HG03469 (cell line): ENCODE measurements around the gene ZBTB33.

Experiments used
- ATAC-seq: cut with Tn5 transposase; IDR thresholded peaks from one replicate; pipeline ENCODE4 v1.9.1; 2021; ENCODE audit warnings: mild to moderate bottlenecking, moderate library complexity, moderate number of reproducible peaks; ENCODE audit not compliant: unreplicated experiment

The ZBTB33 gene

DNA sequence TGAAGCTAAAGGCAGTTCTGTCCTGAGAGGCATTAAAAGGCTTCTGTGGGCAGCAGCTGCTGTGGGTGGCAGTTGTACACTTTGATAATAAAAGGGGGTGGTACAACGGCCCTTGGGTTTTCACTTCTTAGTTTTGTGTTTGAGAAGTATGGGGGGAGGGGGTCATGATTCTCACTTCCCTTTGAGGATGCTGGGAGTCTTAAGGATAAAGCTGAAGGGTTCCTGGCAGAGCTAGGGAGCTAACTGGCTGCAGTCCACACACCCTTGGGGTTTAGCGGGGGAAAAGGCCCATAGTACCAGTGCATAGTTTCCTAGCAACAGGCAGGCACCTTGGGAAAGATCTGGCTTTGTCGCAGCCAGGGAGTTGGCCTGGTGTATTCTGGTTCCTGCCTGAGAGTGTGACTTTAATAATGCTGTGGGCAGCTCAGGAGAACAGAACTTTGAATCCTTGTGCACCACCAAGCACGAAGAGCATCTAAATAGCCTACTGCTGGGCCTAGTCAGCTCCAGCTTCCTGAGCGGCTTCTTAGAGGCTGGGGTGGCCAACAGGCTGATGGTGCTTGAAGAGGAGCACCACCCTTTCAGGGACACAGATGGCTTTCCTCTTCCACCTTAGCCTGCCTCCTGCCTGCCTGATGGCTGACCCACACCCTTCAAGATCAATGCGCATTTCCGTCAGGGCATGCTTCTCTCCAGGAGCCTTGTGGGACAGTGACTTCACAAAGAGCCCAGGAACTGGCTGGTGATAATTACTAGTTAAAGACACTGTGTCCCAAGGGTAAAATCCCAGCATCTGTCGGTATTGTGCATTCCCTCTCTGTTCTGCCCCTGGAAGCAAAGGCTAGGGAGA is 12.5 kb downstream of the ZBTB33 start:
- no peak for ATAC-seq

DNA sequence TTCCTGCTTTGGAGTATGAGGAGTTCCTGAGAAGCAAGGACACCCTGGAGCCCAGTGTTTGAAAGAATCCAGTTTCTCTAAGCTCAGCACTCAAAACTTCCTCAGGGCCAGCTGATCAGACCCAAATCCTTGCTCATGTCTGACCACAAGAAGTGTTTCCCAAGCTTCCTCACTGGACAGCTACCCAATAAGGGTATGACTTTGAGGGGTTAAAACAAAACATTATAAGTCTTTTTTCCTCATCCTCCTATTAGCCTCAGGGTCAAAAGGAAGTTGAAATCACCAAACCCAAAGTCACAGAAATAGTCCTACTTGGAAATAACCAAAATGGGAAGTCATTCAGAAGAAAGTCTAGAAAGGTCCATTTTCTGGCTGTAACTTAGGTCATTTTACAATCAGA is 13.7 kb downstream of the ZBTB33 start:
- no peak for ATAC-seq

DNA sequence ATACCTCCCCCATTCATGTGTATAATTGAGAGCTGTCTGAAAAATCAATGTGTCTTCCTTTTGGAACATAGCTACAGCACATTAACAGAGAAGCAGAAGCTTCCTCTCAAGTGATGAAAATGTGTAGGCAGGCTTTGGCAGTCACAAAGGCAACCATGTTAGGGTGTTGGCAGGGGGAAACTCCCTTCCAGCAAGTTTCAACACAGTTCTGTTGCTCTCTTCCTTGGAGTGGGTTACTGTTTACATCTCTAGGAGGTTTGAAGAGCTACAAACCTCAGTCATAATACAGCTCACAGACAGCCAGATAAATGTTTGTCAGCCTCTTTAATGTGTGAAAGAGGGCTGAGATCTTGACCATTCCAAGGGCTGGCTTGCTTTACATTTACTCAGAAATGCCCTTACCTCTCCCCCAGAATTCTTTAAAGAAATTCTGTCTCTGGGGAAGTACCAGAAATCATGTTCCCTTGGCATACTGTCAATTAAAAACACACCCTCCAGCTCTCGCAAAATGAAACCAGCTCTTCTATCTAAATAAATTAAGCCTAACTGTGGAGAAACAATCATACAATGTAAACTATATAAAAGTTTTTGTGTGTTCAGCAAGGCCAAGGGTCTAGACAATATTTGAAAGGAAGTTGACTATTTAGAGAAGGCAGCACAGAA is 18.9 kb downstream of the ZBTB33 start:
- no peak for ATAC-seq

DNA sequence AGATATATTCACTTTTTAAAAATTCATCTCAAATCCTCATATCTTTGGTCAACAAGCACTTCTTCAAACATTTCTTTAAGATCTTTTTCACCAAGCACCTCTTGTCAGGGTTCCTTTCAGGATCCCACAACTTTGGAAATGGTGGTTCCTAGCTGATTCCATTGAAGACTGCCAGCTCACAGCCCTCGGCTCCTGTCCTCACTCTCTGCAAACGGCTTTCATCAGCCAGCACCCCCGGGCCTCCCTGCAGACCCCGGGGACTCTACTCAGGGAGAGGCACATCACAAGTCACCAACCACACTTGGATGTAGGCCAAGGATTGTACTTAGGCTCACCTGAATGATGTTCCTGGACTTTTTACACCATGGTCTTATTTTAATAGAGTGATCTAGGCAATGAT is 20.0 kb downstream of the ZBTB33 start:
- ATAC-seq, result no peak

DNA sequence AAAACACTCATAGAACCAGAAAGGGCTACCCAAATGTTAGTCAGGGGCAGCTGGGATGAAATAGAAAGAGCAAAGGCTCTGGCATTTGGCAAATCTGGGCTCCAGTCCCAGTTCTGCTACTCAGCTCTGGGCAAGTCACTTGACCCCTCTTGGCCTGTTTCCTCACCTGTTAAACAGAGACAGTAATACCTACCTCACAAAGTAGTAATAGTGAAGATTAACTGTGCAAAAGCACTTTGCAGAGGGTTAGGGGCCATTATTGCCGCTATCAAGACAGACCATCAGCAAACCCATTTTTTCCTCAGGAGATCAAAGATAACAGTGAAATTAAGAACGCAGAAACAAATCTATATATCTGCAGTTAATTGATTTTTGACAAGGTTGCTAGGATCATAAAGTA is 20.6 kb downstream of the ZBTB33 start:
- ATAC-seq, result no peak

DNA sequence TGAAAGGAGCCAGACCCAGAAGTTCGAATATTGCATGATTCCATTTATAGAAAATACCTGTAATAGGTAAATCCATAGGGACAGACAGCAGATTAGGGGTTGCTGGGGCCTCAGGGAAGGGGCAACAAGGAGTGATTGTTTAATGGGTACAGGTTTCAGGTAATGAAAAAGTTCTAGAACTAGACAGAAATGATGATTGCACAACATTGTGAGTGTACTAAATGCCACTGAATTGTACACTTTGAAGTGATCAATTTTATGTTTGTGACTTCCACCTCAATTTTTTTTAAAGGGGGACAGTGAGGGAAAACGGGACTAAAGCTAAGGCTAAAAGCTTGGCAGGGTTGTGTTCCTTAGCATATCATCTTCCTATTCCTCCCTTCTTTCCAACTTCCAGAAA is 23.5 kb downstream of the ZBTB33 start:
- no peak for ATAC-seq

DNA sequence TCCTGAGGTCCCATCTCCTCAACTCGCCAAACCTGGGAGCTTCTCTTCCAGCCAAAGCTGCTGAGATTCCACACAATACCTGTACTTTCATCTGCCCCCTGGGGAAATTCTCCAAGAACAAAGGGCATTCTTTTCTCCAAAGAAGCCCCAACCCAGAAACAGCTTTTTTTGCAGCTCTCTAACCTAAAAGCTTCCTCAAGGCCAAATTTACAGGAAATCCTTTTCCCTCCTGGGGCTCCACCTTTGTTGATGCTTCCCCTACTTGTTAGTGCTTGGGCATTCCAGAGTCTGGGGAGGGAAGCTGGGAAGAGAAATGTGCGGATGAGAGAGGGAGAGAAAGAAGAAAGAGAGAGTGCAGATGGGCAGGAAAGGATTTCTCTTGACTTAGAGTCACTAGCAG is 24.3 kb downstream of the ZBTB33 start:
- ATAC-seq, result no peak

DNA sequence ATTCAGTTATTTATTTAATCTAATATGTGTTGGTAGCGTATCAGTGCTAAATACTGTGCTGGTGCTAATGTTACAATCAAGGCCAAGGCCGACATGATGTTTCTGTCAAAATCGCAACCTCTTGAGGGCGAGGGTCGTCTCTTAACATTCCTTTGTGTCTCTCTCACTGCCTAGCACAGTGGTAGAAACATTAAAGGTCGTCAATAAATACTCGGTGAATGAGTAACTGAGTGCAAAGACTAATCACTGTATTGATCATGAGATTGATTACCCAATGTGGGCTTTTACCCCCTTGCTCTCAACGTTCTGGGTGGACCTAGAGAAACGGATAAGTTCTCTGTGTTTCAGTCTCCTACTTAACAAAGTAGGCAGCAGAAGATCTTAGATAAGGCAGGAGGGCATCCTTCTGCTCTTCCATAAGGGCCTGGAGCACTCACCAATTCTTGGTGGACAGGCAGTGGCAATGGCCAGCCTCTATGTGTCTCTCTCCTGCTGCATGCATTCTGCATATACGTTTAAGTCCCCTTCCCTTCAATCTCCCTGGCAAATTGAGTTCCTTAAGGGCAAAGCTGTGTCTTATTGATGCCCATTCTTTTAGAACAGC is 30.5 kb downstream of the ZBTB33 start:
- ATAC-seq, result no peak

DNA sequence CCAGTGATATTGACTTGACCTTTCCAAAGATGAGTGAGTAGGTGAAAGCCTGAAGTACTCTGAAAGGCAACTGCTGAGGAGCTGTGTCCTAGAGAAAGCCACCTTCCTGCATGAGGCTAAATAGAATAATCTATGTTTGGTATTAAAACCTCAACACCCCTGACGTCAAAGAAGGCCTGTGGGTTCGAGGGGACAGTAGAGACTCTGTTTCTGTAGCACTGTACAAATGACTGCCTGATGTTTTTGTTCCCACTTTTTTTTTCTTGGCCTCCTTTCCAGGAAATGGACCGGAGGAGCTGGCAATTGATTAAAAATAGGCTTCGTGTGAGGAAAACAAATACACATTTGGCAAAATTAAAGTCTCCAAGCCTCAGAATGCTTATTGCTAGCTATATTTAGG is 31.1 kb downstream of the ZBTB33 start:
- no peak for ATAC-seq

DNA sequence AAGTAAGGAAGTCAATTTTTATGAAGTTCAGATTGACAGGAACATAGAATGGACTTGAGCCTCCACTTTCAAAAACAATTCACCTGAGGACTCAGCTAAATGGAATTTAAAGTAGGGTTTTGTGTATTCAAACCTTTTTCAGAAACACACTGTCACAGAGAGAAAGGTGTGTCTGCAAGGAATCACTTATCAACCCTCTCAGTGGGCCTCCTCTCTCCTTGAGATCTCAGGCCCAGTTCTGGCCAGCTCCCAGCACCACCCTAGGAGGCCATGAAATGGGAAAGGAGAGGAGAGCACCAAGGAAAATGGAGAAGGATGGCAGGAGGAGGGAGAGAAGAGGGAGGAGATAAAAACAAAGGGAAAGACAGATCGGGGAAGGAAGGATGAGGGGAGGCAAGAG is 32.1 kb downstream of the ZBTB33 start:
- no peak for ATAC-seq

DNA sequence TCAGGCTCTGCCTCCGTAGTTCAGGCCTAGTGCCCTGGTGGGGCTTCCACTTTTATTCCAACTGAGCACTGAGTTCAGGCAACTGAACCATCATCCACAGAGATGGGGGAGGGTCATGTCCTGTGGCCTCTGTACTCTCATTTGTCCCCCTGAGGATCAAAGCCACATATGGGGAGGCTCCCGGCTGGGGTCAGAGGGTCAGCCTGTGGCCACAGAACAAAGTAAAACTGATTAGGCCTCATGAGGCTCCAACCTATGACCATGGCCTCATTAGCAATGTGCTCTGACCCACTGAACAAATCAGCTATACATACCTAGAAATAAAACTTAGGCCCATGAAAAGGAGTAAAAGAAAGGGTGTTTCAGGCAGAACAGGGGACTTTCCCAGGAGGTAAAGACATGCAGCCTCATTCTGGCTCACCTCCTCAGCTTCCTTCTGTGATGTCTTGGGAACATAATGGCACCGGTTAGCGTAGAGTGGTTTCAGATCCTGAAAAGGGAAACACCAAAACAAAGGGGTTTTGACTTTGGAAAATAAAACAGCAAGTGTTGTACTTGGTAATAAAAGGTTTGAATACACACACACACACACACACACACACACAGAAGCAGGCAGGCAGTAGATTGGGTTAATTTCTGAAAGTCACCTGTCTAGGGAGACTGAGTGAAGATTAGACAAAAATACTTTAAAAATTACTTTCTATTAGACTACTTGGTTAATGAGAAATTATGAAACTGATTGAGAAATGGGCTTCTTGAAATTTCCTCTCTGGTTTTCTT is 36.3 kb downstream of the ZBTB33 start:
- ATAC-seq, result no peak

DNA sequence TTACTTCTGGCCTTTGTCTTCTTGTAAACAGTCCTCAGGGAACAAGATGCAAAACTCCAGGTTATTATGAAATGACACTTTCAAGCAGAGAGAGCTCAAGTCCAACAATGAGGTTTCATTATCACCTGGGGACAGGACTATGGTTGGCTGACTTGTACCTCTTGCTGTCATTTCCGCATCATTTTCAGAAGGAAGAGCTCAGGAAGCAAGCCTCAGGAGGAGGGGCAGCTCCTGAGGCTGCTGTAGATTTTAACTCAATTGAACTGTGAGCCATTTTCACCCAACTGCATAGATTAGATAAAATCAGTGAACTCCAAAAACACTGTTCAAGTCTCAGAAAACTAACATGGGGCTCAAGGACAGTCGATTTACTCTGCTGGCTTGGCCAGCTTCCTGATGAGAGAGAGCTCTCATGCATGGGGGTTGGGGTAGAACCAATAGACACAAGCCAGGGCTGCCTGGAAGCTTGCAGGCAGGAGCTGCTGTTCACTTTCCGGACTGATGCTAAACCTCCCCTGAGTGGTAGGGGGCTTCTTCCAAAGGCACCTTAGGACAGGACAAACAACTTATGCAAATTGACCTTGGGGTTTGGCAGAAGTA is 37.0 kb downstream of the ZBTB33 start:
- no peak for ATAC-seq

DNA sequence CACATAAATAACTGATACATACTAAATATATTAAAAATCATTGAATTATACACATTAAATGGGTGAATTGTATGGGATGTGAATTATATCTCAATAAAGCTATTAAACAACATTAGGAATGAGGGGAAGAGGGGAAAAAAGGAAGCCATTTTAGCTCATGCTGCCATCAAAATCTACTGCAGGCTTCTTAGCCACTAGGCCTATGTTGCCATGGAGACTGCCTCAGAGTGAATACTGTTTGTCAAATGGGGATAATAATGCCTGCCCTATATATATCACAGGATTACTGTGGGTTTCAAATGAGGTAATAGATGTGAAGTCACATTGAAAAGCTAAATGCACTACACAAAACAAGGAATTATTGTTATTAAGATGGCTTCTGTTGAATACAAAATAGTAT is 39.5 kb downstream of the ZBTB33 start:
- no peak for ATAC-seq

DNA sequence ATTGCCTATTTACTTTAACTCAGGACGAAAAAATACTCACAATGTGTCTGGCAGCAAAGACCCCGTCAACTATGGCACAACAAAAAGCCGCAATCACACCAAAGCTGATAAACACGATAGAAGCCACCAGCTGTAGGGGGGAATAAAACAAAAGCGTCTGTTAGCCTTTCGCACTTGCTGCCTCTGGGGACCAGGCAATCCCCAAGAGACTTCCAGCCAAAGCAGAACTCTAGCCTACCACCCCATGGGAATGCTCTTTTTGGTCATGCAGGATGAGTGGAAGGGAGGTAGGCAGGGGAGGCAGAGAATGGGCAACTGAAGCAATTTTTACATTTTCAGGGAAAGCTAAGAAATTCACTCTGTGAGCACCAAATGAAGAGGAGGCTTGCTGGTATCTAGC is 40.6 kb downstream of the ZBTB33 start:
- ATAC-seq, result no peak

DNA sequence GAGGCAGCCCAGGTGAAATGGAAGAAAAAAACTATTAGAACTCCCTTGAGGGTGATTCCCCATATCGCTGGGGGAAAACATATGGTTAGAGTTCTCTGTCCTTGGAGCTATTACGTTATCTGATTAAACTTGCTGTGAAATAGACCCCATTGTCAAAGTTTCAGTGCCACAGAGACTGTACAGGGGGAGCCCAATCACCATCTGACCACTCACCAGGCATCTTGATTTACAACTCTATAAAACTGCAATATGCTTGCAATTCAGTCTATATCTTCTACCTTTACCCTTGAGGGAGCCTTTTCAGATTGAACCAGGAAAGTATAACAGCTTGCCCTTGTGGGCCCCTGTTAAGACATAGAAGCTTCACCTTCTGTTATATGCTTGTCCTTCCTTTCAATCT is 42.4 kb downstream of the ZBTB33 start:
- ATAC-seq, result no peak

DNA sequence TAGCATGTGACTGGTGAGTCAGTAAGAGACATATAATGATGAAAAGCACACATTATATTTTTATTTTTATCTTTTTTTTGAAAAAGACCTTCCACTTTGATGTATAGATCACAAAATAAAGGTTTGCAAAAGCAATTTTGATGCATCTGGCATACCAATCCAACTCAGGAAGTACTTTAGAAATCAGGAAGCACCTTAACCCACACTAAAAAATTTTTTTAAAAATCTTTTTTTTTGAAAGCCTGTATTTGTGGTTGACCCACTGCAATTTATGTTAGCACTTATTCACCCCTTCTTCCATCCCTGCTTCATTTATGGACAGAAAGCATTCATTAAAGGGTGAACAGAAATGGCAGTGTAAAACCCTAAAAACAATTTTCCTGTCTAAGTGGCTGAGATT is 44.0 kb downstream of the ZBTB33 start:
- no peak for ATAC-seq

DNA sequence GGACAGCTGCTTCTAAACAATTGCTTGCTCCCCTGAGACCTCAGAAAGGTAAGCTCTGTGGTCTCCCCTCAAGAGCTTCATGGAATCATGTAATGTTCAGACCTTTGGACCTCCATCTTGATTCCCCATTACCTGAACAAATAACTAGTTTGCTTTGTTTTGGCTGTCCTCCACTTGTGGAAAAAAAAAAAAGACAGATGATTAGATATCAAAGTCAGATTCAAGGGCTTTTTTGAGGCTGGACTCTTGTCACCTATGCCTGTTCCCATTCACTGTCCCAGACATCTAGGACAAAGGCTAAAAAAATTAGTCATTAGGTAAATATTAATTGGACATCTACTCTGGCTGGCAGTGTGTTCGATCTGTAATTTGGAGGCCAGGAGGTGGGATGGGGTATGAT is 47.3 kb downstream of the ZBTB33 start:
- ATAC-seq, result no peak

DNA sequence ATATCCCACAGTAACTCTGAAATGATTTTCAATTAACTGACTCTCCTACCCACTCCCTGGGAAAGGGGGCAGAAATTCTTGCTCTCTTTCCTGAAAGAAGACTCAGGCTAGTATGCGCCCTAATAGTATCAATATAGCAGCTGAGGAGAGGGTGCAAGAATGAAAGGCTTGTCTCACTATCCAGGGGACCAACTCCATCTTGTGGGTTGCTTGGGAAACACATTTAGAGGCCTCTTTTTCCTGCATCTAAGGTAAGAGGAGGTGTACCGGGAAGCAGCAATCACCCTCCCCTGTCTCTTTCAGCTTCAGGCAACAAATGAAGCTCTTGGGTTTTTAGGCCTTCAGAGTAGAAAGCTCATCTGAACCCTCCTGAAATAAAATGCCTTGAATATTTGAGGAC is 49.3 kb downstream of the ZBTB33 start:
- ATAC-seq, result no peak

DNA sequence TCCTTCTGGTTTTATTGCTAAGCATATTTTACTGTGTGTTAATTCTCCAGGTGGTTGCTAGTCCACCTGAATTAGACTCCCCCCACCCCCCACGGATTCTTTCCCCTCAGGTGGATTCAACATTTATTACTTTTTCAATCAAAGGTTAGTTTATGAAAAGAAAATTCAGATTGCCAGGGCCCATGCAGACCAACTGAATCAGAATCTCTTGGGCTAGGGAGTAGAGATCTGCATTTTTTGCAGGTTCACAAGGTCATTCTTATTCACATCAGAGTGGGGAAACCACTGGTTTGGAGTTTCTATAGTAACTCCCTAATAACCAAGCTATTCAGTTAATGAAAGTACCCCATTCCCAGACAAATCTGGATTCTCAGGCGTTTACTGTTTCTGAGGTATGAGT is 50.9 kb downstream of the ZBTB33 start:
- no peak for ATAC-seq

DNA sequence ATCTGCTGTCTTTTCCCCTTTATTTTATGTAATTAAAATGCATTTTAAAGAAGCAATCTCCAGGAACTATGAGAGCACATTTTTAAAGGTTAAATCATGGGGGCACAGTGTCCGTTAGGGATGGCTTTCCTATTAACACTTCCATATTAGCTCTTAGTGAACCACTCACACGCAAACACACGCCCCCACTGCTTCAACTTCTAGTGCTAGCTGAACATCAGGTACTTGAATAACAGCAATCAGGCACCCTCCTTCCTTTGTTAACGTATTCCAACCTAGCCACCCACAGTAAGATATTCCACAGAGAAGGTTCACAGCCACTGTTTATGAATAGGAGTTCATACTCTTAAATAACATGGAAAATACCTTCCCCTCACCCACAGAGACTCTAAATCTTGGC is 51.3 kb downstream of the ZBTB33 start:
- ATAC-seq, result no peak

DNA sequence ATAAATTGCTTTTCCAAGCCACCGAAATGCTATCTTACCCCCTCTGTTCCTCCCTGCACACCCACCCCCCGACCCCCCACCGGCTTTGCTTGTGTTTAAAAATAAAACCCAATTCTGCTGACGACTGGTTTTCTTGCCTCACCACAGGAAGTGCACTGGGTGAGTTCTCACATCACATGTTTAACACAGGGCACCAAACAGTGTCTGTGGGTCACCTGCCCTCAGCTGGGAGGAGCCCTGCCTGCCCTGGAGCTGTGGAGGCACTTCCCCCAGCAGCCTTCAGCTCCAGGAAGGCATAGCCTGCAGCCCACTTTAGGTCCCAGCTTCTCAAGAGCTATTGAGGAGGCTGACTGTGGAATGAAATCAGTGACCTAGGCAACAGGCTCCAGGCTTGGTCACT is 51.8 kb downstream of the ZBTB33 start:
- peak; percentile 87 for ATAC-seq
